WTC11 (cell line): ENCODE data around the gene CTPS2. TPM values are rescaled to one million over a fixed set of nuclear protein-coding genes. Genes with fewer than 3 reads are reported as not detected.

ENCODE experiments used
- ATAC-seq: fragments of 200-7000 bp; cut with Tn5 transposase; 2 replicates; pipeline ENCODE4 v1.10.0; 2021; ENCODE audit warnings: mild to moderate bottlenecking, moderate library complexity
- CTCF ChIA-PET: fragments of 300-600 bp; sonication (Branson Sonifier 250); formaldehyde crosslinking; loops from one replicate; lab custom pipeline; 2021; ENCODE audit warnings: antibody characterized with exemption; lab: Charles Lee
- POLR2A ChIA-PET: fragments of 350-600 bp; sonication (Branson Sonifier 250); formaldehyde crosslinking; loops from one replicate; lab custom pipeline; 2021; ENCODE audit warnings: antibody characterized with exemption; lab: Charles Lee
- DNase-seq: peaks from one replicate; pipeline ENCODE4 v3.0.0; 2021; ENCODE audit warnings: low spot score
- H3K27ac Mint-ChIP-seq: 2 replicates; pipeline ENCODE4 v1.8.0; 2021; ENCODE audit warnings: mixed read lengths
- H3K27me3 Mint-ChIP-seq: 2 replicates; pipeline ENCODE4 v1.8.0; 2021; ENCODE audit warnings: low read depth, mild to moderate bottlenecking, moderate library complexity, mixed read lengths
- H3K36me3 Mint-ChIP-seq: 2 replicates; pipeline ENCODE4 v1.8.0; 2021; ENCODE audit warnings: mixed read lengths
- H3K4me1 Mint-ChIP-seq: 2 replicates; pipeline ENCODE4 v1.8.0; 2022; ENCODE audit warnings: mixed read lengths
- H3K4me3 Mint-ChIP-seq: 2 replicates; pipeline ENCODE4 v1.8.0; 2021; ENCODE audit warnings: mild to moderate bottlenecking, moderate library complexity, mixed read lengths
- H3K9me3 Mint-ChIP-seq: 2 replicates; pipeline ENCODE4 v1.8.0; 2021; ENCODE audit warnings: mixed read lengths
- FOXP4 ChIP-seq: sonication (generic); formaldehyde crosslinking; IDR thresholded peaks from 2 replicates; pipeline ENCODE4 v1.8.0; 2022; ENCODE audit warnings: mild to moderate bottlenecking, missing genetic modification reagents
- GABPB1 ChIP-seq: sonication (generic); formaldehyde crosslinking; IDR thresholded peaks from 2 replicates; pipeline ENCODE4 v1.8.1; 2023; ENCODE audit warnings: mild to moderate bottlenecking, missing genetic modification reagents
- JAZF1 ChIP-seq: fragments of 250-450 bp; sonication (Bioruptor Pico); IDR thresholded peaks from 2 replicates; pipeline ENCODE4 v1.9.0; 2021; ENCODE audit warnings: moderate library complexity, mild to moderate bottlenecking, inconsistent platforms
- PRRX2 ChIP-seq: fragments of 250-450 bp; sonication (Bioruptor Pico); IDR thresholded peaks from 2 replicates; pipeline ENCODE4 v1.8.0; 2021; ENCODE audit warnings: mild to moderate bottlenecking
- RELA ChIP-seq: sonication (generic); formaldehyde crosslinking; IDR thresholded peaks from 2 replicates; pipeline ENCODE4 v1.8.1; 2022; ENCODE audit warnings: missing genetic modification reagents, mild to moderate bottlenecking, borderline replicate concordance
- SMAD3 ChIP-seq: sonication (generic); formaldehyde crosslinking; IDR thresholded peaks from 2 replicates; pipeline ENCODE4 v1.8.0; 2022; ENCODE audit warnings: missing genetic modification reagents, mild to moderate bottlenecking, borderline replicate concordance
- TEAD1 ChIP-seq: sonication (generic); formaldehyde crosslinking; IDR thresholded peaks from 2 replicates; pipeline ENCODE4 v1.8.0; 2022; ENCODE audit warnings: mild to moderate bottlenecking, missing genetic modification reagents
- TEAD4 ChIP-seq: sonication (generic); formaldehyde crosslinking; IDR thresholded peaks from 2 replicates; pipeline ENCODE4 v1.8.0; 2022; ENCODE audit warnings: mild to moderate bottlenecking, missing genetic modification reagents
- ZNF219 ChIP-seq: sonication (generic); formaldehyde crosslinking; IDR thresholded peaks from 2 replicates; pipeline ENCODE4 v1.8.0; 2023; ENCODE audit warnings: missing genetic modification reagents, mild to moderate bottlenecking, borderline replicate concordance
- ZNF396 ChIP-seq: fragments of 250-450 bp; sonication (Bioruptor Pico); IDR thresholded peaks from 2 replicates; pipeline ENCODE4 v1.8.0; 2021; ENCODE audit warnings: mild to moderate bottlenecking, moderate library complexity, borderline replicate concordance
- total RNA-seq: library from RNA; stranded (reverse); gene quantifications from 3 replicates; pipeline ENCODE4 v1.2.3, GENCODE V29; 2021
- TF ChIP-seq, protein P1 (sequence below): fragments of 250-450 bp; sonication (Bioruptor Pico); IDR thresholded peaks from 2 replicates; pipeline ENCODE4 v1.8.0; 2021; ENCODE audit warnings: mild to moderate bottlenecking
- TF ChIP-seq, protein P2 (sequence below): fragments of 200-600 bp; IDR thresholded peaks from 2 replicates; pipeline ENCODE4 v1.8.0; 2022; ENCODE audit warnings: antibody characterized with exemption
- TF ChIP-seq, protein P3 (sequence below): sonication (generic); formaldehyde crosslinking; IDR thresholded peaks from 2 replicates; pipeline ENCODE4 v1.8.0; 2023; ENCODE audit warnings: missing genetic modification reagents, mild to moderate bottlenecking, borderline replicate concordance
- TF ChIP-seq, protein P4 (sequence below): sonication (generic); formaldehyde crosslinking; IDR thresholded peaks from 2 replicates; pipeline ENCODE4 v1.8.1; 2022; ENCODE audit warnings: low read depth, missing genetic modification reagents, borderline replicate concordance
- TF ChIP-seq, protein P5 (sequence below): sonication (generic); formaldehyde crosslinking; IDR thresholded peaks from 2 replicates; pipeline ENCODE4 v1.8.0; 2023; ENCODE audit warnings: missing genetic modification reagents

The CTPS2 gene
- total RNA-seq, 1 experiment from 2014 or later = 23.2 TPM

DNA sequence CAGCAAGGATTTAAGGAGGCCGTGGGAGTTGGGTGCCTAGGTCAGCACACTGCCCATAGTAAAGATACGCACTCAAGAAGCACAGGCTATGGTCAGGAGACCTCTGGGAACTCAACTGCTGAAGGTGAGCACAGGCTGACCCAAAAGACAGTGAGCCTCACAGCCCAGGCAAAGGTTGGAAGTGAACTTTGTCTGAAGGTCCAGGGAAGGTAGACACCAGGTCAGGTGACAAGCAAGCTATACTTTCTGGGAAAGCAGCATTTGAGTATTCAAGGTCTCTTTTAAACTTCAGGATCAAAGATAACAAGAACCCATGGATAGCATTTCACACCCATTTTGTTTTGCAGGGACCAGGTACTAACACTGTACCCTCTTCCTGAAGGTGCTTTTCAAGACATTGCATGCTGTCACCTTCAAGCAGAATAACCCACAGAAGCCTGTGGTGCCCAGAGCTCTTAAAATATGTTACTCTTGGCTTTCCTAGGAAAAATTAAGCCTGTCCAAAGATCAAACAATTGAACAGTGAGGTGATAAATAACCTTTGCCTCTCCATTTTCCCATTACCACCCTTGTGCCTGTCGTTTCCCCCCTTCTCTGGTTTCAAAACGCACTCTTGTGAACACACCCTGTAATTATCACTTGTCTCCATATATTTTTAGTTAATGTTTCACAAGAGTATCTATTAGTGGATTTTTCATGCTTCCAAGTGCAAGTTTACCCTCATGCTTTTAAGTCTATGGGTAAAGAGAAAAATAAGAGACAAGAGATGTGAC, 65.9 kb downstream of the CTPS2 start:
- ATAC-seq (no peak), DNase-seq (no peak)
- no peak overlapping the region for H3K4me3 Mint-ChIP-seq
- CTCF ChIA-PET = no interaction called here
- H3K36me3 Mint-ChIP-seq = peaks cover 40% of the 10 kb centered on the region
- TF ChIP-seq PRRX2 (CRISPR knock-in tag) = no peak
- TF ChIP-seq, protein P1, sequence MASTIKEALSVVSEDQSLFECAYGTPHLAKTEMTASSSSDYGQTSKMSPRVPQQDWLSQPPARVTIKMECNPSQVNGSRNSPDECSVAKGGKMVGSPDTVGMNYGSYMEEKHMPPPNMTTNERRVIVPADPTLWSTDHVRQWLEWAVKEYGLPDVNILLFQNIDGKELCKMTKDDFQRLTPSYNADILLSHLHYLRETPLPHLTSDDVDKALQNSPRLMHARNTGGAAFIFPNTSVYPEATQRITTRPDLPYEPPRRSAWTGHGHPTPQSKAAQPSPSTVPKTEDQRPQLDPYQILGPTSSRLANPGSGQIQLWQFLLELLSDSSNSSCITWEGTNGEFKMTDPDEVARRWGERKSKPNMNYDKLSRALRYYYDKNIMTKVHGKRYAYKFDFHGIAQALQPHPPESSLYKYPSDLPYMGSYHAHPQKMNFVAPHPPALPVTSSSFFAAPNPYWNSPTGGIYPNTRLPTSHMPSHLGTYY (CRISPR knock-in tag) = no peak
- TF ChIP-seq, protein P2, sequence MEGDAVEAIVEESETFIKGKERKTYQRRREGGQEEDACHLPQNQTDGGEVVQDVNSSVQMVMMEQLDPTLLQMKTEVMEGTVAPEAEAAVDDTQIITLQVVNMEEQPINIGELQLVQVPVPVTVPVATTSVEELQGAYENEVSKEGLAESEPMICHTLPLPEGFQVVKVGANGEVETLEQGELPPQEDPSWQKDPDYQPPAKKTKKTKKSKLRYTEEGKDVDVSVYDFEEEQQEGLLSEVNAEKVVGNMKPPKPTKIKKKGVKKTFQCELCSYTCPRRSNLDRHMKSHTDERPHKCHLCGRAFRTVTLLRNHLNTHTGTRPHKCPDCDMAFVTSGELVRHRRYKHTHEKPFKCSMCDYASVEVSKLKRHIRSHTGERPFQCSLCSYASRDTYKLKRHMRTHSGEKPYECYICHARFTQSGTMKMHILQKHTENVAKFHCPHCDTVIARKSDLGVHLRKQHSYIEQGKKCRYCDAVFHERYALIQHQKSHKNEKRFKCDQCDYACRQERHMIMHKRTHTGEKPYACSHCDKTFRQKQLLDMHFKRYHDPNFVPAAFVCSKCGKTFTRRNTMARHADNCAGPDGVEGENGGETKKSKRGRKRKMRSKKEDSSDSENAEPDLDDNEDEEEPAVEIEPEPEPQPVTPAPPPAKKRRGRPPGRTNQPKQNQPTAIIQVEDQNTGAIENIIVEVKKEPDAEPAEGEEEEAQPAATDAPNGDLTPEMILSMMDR = no peak
- TF ChIP-seq, all 79 proteins: peak for 0
- Mint-ChIP-seq H3K27me3 (no peaks in the 10 kb centered on the region), H3K9me3 (0 out of 2 replicates have a peak, but pooled peaks cover 3% of the 10 kb centered on the region), H3K27ac (no peak overlapping the region), H3K4me1 (peaks cover 25% of the 10 kb centered on the region)
- POLR2A ChIA-PET = no interaction called here

DNA sequence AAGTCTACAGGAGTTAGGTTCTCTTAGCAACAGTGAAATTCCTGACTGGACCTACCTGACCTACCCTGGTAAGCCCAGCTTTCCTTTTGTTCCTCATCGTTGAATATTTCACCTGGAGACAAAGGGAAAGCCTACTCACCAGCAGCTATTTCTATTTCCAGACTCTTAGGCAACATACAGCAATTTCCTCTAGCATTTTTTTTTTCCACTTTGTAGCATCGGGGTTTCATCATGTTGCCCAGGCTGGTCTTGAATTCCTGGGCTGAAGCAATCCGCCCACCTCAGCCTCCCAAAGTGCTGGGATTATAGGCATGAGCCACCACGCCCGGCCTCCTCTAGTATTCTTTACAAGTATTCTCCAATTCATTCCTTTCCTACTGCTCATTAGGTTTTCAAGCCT, 69.3 kb downstream of the CTPS2 start:
- no peaks in the 10 kb centered on the region for H3K27me3 Mint-ChIP-seq
- ChIA-PET CTCF (no interaction called here), POLR2A (no interaction called here)
- H3K4me1 Mint-ChIP-seq = peaks cover 23% of the 10 kb centered on the region
- ATAC-seq (peak; percentile 36; the same call in 1 of the 2 replicates), DNase-seq (no peak)
- peak overlapping the region; percentile 54; the same call in 1 of the 2 replicates for H3K27ac Mint-ChIP-seq
- H3K9me3 Mint-ChIP-seq = 0 out of 2 replicates have a peak, but pooled peaks cover 3% of the 10 kb centered on the region
- H3K36me3 Mint-ChIP-seq = peaks cover 50% of the 10 kb centered on the region
- TF ChIP-seq, protein P3, sequence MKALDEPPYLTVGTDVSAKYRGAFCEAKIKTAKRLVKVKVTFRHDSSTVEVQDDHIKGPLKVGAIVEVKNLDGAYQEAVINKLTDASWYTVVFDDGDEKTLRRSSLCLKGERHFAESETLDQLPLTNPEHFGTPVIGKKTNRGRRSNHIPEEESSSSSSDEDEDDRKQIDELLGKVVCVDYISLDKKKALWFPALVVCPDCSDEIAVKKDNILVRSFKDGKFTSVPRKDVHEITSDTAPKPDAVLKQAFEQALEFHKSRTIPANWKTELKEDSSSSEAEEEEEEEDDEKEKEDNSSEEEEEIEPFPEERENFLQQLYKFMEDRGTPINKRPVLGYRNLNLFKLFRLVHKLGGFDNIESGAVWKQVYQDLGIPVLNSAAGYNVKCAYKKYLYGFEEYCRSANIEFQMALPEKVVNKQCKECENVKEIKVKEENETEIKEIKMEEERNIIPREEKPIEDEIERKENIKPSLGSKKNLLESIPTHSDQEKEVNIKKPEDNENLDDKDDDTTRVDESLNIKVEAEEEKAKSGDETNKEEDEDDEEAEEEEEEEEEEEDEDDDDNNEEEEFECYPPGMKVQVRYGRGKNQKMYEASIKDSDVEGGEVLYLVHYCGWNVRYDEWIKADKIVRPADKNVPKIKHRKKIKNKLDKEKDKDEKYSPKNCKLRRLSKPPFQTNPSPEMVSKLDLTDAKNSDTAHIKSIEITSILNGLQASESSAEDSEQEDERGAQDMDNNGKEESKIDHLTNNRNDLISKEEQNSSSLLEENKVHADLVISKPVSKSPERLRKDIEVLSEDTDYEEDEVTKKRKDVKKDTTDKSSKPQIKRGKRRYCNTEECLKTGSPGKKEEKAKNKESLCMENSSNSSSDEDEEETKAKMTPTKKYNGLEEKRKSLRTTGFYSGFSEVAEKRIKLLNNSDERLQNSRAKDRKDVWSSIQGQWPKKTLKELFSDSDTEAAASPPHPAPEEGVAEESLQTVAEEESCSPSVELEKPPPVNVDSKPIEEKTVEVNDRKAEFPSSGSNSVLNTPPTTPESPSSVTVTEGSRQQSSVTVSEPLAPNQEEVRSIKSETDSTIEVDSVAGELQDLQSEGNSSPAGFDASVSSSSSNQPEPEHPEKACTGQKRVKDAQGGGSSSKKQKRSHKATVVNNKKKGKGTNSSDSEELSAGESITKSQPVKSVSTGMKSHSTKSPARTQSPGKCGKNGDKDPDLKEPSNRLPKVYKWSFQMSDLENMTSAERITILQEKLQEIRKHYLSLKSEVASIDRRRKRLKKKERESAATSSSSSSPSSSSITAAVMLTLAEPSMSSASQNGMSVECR (CRISPR knock-in tag) = no peak
- TF ChIP-seq ZNF219 (CRISPR knock-in tag) = no peak
- TF ChIP-seq JAZF1 = no peak
- TF ChIP-seq, protein P1 (CRISPR knock-in tag) = no peak
- TF ChIP-seq, protein P4, sequence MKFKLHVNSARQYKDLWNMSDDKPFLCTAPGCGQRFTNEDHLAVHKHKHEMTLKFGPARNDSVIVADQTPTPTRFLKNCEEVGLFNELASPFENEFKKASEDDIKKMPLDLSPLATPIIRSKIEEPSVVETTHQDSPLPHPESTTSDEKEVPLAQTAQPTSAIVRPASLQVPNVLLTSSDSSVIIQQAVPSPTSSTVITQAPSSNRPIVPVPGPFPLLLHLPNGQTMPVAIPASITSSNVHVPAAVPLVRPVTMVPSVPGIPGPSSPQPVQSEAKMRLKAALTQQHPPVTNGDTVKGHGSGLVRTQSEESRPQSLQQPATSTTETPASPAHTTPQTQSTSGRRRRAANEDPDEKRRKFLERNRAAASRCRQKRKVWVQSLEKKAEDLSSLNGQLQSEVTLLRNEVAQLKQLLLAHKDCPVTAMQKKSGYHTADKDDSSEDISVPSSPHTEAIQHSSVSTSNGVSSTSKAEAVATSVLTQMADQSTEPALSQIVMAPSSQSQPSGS (CRISPR knock-in tag) = no peak
- TF ChIP-seq TEAD1 (CRISPR knock-in tag) = no peak
- no peak for TF ChIP-seq GABPB1
- TF ChIP-seq TEAD4 (CRISPR knock-in tag) = no peak
- TF ChIP-seq, protein P5, sequence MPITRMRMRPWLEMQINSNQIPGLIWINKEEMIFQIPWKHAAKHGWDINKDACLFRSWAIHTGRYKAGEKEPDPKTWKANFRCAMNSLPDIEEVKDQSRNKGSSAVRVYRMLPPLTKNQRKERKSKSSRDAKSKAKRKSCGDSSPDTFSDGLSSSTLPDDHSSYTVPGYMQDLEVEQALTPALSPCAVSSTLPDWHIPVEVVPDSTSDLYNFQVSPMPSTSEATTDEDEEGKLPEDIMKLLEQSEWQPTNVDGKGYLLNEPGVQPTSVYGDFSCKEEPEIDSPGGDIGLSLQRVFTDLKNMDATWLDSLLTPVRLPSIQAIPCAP (CRISPR knock-in tag) = no peak
- no peak for TF ChIP-seq FOXP4 (CRISPR knock-in tag)
- TF ChIP-seq SMAD3 (CRISPR knock-in tag) = no peak
- no peak for TF ChIP-seq ZNF396 (CRISPR knock-in tag)
- no peak for TF ChIP-seq RELA (CRISPR knock-in tag)
- TF ChIP-seq, all 79 proteins: peak for 0
- no peak overlapping the region for H3K4me3 Mint-ChIP-seq
